ENCODE data around the gene CSPG5.

GRCh38 chr3:47533481-47533880, 45.2 kb downstream of the CSPG5 start:
- no peak for TF ChIP-seq CTCF (IDR thresholded peaks at IDR 0.05; ENCODE audit: insufficient read depth, low read length)
- no peak for TF ChIP-seq SPI1 (IDR thresholded peaks at IDR 0.05; ENCODE audit: borderline replicate concordance, low read depth)
- TF ChIP-seq POLR2AphosphoS5 (IDR thresholded peaks at IDR 0.05; ENCODE audit: low read depth): no peak
- no peak for TF ChIP-seq GABPA (IDR thresholded peaks at IDR 0.05; ENCODE audit: low read depth)
- no peak for TF ChIP-seq REST (IDR thresholded peaks at IDR 0.05; ENCODE audit: insufficient replicate concordance, low read depth)

All from HL-60 (cell line).